ENCODE measurements around the gene STK11. TPM values are rescaled to one million over a fixed set of nuclear protein-coding genes. Genes with fewer than 3 reads are reported as not detected.

STK11 gene
- total RNA-seq, 4 donors from 2014 or later: 60.2 to 83.4 (median 71.1) TPM

DNA sequence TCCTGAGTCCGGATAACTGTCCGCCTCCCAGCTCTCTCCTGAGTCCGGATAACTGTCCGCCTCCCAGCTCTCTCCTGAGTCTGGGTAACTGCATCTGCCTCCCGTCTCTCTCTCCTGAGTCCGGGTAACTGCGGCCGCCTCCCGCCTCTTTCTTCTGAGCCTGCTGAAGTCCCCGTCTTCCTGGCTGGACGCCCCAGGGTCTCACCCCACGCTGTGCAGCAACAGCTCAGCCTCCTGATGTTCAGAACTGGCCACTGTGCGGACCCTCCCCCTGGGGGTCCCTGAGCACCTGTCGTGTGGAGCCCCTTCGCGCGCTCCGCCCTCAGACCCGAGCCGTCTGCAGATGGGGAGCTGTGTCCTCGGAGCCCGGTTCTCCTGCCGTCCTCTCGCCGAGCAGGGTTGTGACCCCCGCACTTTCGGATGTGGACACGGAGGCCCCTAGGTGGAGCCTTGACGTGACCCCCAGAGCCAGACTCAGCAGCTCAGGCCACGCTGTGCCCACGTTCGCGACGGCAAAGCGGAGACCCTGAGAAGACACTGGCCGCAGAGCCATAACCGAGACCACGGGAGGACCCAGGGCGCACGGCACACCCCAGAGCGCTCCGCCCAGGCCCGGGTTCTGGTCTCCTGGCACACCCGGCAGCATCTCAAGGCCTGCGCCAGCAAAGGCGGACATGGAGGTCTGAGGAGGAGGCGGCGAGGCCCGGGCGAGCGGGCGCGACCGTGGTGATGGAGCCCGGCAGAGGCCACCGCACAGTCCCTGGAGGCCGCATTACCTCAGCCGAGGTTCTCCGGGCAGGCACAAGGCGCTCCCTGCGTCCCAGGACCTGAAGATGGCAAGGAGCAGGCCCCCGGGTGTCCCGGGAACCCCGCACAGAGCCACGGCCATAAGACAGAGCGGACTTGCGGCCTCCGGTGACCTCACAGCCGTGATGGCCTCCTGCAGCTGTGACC, 47.4 kb upstream of the STK11 start:
- DNase-seq: no peak
- Histone ChIP-seq H3K36me3 (peaks cover 0 to 4% of the 10 kb centered on the region in 2 donors), H3K27ac (no peak overlapping the region), H3K27me3 (no peaks in the 10 kb centered on the region), H3K4me3 (replicated peaks in 1 of 3) (no peak overlapping the region), H3K4me1 (peaks cover 23 to 37% of the 10 kb centered on the region in 2 donors), H3K9me3 (no peaks in the 10 kb centered on the region)
- WGBS, 2 donors: 94 to 96% methylated on average over 51 to 65 of the region's 69 CpGs
- no peak for TF ChIP-seq CTCF (IDR thresholded peaks at IDR 0.05)
- no peak for TF ChIP-seq POLR2A (IDR thresholded peaks at IDR 0.05)
- intact Hi-C loops (cut with DNase I): no loop called here

DNA sequence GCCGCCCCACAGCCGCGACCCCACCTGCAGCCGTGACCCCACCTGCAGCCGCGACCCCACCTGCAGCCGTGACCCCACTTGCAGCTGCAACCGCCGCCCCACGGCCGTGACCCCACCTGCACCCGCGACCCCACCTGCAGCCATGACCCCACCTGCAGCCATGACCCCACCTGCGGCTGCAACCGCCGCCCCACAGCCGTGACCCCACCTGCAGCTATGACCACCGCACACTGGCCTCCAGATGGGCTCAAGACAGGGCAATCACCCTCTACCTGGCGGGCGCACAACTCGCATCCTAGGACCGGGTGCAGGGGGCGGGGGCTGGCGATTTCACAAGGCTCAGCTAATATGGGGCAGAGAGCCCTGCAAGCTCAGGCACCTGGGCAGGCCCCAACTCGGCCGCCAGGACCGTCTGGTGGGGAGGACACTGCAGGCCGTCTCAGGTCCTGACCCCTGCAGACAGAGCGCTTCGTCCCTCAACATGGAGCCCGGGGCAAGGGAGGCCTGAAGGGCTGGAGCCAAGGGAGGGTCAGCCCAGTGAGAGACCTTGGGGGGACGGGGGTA, 46.6 kb upstream of the STK11 start:
- H3K4me3 ChIP-seq (replicated peaks in 1 of 3): no peak overlapping the region
- H3K4me1 ChIP-seq: peaks cover 23 to 36% of the 10 kb centered on the region in 2 donors
- no peaks in the 10 kb centered on the region for H3K36me3 ChIP-seq
- no peak for DNase-seq
- no peaks in the 10 kb centered on the region for H3K27me3 ChIP-seq
- intact Hi-C loops (cut with DNase I): no loop called here
- WGBS, 2 donors: 81 to 92% methylated on average over 9 to 25 of the region's 32 CpGs
- no peaks in the 10 kb centered on the region for H3K9me3 ChIP-seq
- no peak overlapping the region for H3K27ac ChIP-seq
- TF ChIP-seq CTCF (IDR thresholded peaks at IDR 0.05): no peak
- no peak for TF ChIP-seq POLR2A (IDR thresholded peaks at IDR 0.05)

DNA sequence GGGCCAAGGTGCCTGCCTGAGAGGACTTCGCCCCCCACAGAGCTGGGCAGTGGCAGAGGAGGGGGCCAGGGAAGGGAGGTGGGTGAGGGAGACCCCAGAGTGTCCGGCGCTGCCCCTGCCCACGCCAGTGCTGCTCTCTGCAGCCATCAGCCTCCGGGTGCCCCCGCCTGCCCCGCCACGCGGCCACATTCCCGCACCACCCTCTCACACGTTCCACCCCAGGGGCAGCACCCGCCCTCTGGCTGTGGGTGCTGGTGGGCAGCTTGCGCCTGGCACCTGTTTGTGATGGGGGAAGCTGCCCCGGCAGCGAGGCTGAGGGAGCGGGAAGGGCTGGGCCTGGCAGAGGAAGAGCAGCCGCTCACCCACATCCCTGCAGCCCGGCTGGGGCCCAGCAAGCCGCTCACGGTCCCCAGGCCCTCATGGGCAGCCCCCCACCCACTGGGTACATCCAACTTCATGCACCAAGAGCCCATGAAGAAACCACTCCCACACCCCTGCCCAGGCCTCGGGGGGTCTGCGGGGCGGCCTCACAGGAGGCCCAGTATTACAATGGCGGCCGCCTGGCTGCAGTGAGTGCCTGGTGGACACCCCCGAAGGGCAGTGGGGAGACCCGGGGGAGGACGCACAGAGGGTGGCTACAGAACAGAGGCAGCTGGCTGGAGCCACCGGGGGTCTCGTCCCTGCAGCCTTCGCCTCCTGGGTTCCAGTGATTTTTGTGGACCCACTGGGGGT, 45.5 kb upstream of the STK11 start:
- H3K27ac ChIP-seq: no peak overlapping the region
- H3K4me1 ChIP-seq: peaks cover 20 to 28% of the 10 kb centered on the region in 2 donors

GRCh38 chr19:1161716-1162115, 43.9 kb upstream of the STK11 start:
- Histone ChIP-seq H3K27me3 (no peaks in the 10 kb centered on the region), H3K4me1 (peaks cover 18 to 25% of the 10 kb centered on the region in 2 donors), H3K36me3 (no peaks in the 10 kb centered on the region), H3K4me3 (replicated peaks in 1 of 3) (no peak overlapping the region), H3K27ac (peak overlapping the region; percentile 30 to 77 (median 57)), H3K9me3 (no peaks in the 10 kb centered on the region)
- WGBS, 2 donors: 29 to 44% methylated on average over 10 to 11 of the region's 18 CpGs
- intact Hi-C loops (cut with DNase I): no loop called here
- no peak for TF ChIP-seq POLR2A (IDR thresholded peaks at IDR 0.05)
- no peak for TF ChIP-seq CTCF (IDR thresholded peaks at IDR 0.05)
- DNase-seq: peak; percentile 83 to 86

More for the DNA sequence above, 45.5 kb upstream of the STK11 start:
- intact Hi-C loops (cut with DNase I): no loop called here
- Histone ChIP-seq H3K9me3 (no peaks in the 10 kb centered on the region), H3K27me3 (no peaks in the 10 kb centered on the region), H3K4me3 (replicated peaks in 1 of 3) (no peak overlapping the region), H3K36me3 (no peaks in the 10 kb centered on the region)
- TF ChIP-seq POLR2A (IDR thresholded peaks at IDR 0.05): no peak
- TF ChIP-seq CTCF (IDR thresholded peaks at IDR 0.05): no peak
- no peak for DNase-seq
- WGBS, 2 donors: 92 to 100% methylated on average over 1 to 21 of the region's 31 CpGs

All from thyroid gland (tissue), 4 donors.